HepG2 (cell line): ENCODE measurements around the gene RGS19. TPM values are rescaled to one million over a fixed set of nuclear protein-coding genes. Genes with fewer than 3 reads are reported as not detected.

Experiments used
- ARNTL ChIP-seq: sonication (generic); formaldehyde crosslinking; IDR thresholded peaks from 2 replicates; pipeline ENCODE4 v1.4.0; 2020; ENCODE audit warnings: mild to moderate bottlenecking, missing genetic modification reagents
- ATF7-NPFF ChIP-seq: sonication (generic); formaldehyde crosslinking; IDR thresholded peaks from 2 replicates; pipeline ENCODE4 v1.8.1; 2023; ENCODE audit warnings: mild to moderate bottlenecking, low read depth, missing genetic modification reagents, moderate library complexity
- FOXA3 ChIP-seq: IDR thresholded peaks from 2 replicates; pipeline ENCODE4 v1.6.1; 2016; ENCODE audit warnings: missing genetic modification reagents, missing compliant biosample characterization
- KLF11 ChIP-seq: IDR thresholded peaks from 2 replicates; pipeline ENCODE4 v1.6.1; 2016; ENCODE audit warnings: missing compliant biosample characterization
- KLF13 ChIP-seq: sonication (generic); formaldehyde crosslinking; IDR thresholded peaks from 2 replicates; pipeline ENCODE4 v1.4.0; 2020; ENCODE audit warnings: mild to moderate bottlenecking, missing genetic modification reagents
- MIER3 ChIP-seq: IDR thresholded peaks from 2 replicates; pipeline ENCODE4 v1.6.1; 2016; ENCODE audit warnings: missing compliant biosample characterization, borderline replicate concordance
- PITX1 ChIP-seq: sonication (generic); formaldehyde crosslinking; IDR thresholded peaks from 2 replicates; pipeline ENCODE4 v1.5.1; 2020; ENCODE audit warnings: mild to moderate bottlenecking, missing genetic modification reagents
- SALL1 ChIP-seq: sonication (generic); formaldehyde crosslinking; IDR thresholded peaks from 2 replicates; pipeline ENCODE4 v1.8.0; 2022; ENCODE audit warnings: mild to moderate bottlenecking, missing genetic modification reagents
- TBP ChIP-seq: sonication (generic); formaldehyde crosslinking; IDR thresholded peaks from 2 replicates; pipeline ENCODE4 v1.5.0; 2020; ENCODE audit warnings: missing genetic modification reagents
- ZNF224 ChIP-seq: sonication (generic); formaldehyde crosslinking; IDR thresholded peaks from 2 replicates; pipeline ENCODE4 v1.5.0; 2020; ENCODE audit warnings: mild to moderate bottlenecking, missing genetic modification reagents
- ZNF331 ChIP-seq: sonication (generic); formaldehyde crosslinking; IDR thresholded peaks from 2 replicates; pipeline ENCODE4 v1.4.0; 2020; ENCODE audit warnings: missing genetic modification reagents
- ZNF354B ChIP-seq: sonication (generic); formaldehyde crosslinking; IDR thresholded peaks from 2 replicates; pipeline ENCODE4 v1.8.0; 2022; ENCODE audit warnings: mild to moderate bottlenecking, missing genetic modification reagents
- ZNF468 ChIP-seq: sonication (generic); formaldehyde crosslinking; IDR thresholded peaks from 2 replicates; pipeline ENCODE4 v1.8.0; 2022; ENCODE audit warnings: mild to moderate bottlenecking, moderate library complexity, missing genetic modification reagents
- ZNF660 ChIP-seq: sonication (generic); formaldehyde crosslinking; IDR thresholded peaks from 2 replicates; pipeline ENCODE4 v1.5.1; 2020; ENCODE audit warnings: mild to moderate bottlenecking, low read depth, missing genetic modification reagents, borderline replicate concordance
- polyA plus RNA-seq, 8 experiments: library from polyadenylated mRNA; depleted of rRNA in 3 of 8; stranded (reverse) in 7 of 8; unstranded in 1 of 8; fragments of >200 nt; fragmentation: Illumina TruSeq in 4 of 8; extraction: Trizol in 4 of 8; gene quantifications; 2 replicates each; pipeline versions ENCODE4 v1.2.1 to v1.2.3, GENCODE V29; 2011 to 2016; ENCODE audit warnings: low read depth in 4 of 8, missing spikeins in 1 of 8, mixed read lengths in 1 of 8; ENCODE audit not compliant: insufficient read depth in 1 of 8
- total RNA-seq, 5 experiments: library from RNA; depleted of rRNA; stranded (reverse); fragments of >200 nt; fragmentation: Illumina TruSeq; extraction: Trizol; gene quantifications; 2 replicates each; pipeline ENCODE4 v1.2.3, GENCODE V29; 2016; ENCODE audit warnings: low read depth in 1 of 5
- TF ChIP-seq, protein P1 (sequence below): sonication (generic); formaldehyde crosslinking; IDR thresholded peaks from 2 replicates; pipeline ENCODE4 v1.8.1; 2023; ENCODE audit warnings: mild to moderate bottlenecking, moderate library complexity, missing genetic modification reagents
- TF ChIP-seq, protein P2 (sequence below): sonication (generic); formaldehyde crosslinking; IDR thresholded peaks from 2 replicates; pipeline ENCODE4 v1.4.0; 2020; ENCODE audit warnings: missing genetic modification reagents
- TF ChIP-seq, protein P3 (sequence below): sonication (generic); formaldehyde crosslinking; IDR thresholded peaks from 2 replicates; pipeline ENCODE4 v1.5.0; 2020; ENCODE audit warnings: missing genetic modification reagents
- TF ChIP-seq, protein P4 (sequence below): sonication (generic); formaldehyde crosslinking; IDR thresholded peaks from 2 replicates; pipeline ENCODE4 v1.5.0; 2020; ENCODE audit warnings: mild to moderate bottlenecking, missing genetic modification reagents
- TF ChIP-seq, protein P5 (sequence below): sonication (generic); formaldehyde crosslinking; IDR thresholded peaks from 2 replicates; pipeline ENCODE4 v1.8.0; 2022; ENCODE audit warnings: mild to moderate bottlenecking, missing genetic modification reagents, borderline replicate concordance
- TF ChIP-seq, protein P6 (sequence below): sonication (generic); formaldehyde crosslinking; conservative IDR thresholded peaks from 2 replicates; pipeline ENCODE4 v1.8.0; 2022; ENCODE audit warnings: low read depth, missing genetic modification reagents

Gene RGS19
- total and polyA plus RNA-seq, 2 of the 13 experiments (the other 11 are each of a cell fraction or from before 2014, with no cell fraction given), result 10.7 to 11.9 TPM

DNA sequence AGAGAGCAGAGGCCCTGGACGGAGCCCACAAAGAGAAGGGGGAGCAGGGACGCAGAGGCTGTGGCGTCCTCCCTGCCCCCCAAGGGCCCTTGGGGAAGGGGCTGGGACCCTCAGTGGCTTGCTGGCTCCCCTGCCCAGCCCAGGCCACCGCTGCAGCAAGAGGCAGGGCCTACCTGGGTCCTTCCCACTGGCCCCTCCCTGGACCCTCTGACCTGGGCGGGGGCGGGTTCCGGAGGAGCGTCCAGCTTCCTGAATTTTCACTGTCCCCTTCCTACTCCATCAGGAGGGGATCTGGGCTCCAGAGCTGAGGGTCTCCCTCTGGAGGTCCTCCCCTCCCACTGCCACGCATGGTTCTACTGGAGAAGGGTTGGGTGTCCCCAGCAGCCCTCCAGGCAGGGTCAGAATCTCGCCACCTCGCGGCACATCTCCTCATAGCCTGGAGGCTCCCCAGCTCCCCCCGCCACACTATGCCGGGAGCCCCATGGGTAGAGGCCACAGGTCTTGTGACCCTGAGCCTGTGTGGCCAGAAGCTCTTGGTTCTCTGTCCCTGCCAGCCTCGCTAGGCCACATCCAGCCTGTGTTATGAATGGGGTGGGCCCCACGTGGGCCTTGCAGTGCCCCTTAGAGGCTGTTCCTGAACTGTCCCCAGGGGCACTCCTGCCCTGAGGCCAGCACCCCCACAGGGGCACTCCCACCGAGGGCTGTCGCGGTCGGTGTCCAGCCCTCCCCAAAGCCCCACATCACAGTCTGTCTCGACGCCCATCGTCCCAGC is 28.9 kb downstream of the RGS19 start (continued):
- TF ChIP-seq, protein P1, sequence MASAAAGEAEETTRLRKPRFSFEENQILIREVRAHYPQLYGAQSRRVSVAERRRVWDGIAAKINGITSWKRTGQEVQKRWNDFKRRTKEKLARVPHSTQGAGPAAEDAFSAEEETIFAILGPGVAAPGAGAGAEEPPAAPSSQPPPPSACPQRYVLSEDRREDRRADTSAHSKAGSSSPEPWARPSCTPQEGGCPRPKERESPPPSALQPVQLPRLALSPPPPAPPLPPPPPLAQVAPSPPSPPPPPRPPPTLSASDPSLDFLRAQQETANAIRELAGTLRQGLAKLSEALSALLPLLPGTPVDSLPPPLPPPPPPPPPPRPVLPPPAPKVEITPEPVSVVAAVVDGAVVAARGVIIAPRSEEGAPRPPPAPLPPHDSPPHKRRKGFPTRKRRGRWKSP (CRISPR knock-in tag), result peak; percentile 67; the same call in 1 of the 2 replicates
- TF ChIP-seq ZNF660 (CRISPR knock-in tag), result no peak
- no peak; the same call in none of the 2 replicates for TF ChIP-seq SALL1 (CRISPR knock-in tag)
- TF ChIP-seq ZNF354B, result peak; percentile 97; the same call in 1 of the 2 replicates
- peak; percentile 84; the same call in 1 of the 2 replicates for TF ChIP-seq KLF11 (CRISPR knock-in tag)
- TF ChIP-seq PITX1 (CRISPR knock-in tag), result peak; percentile 75
- TF ChIP-seq TBP (CRISPR knock-in tag), result no peak
- peak; percentile 27; the same call in 1 of the 2 replicates for TF ChIP-seq ZNF224 (CRISPR knock-in tag)
- peak; percentile 56; the same call in 1 of the 2 replicates for TF ChIP-seq MIER3 (CRISPR knock-in tag)
- TF ChIP-seq, protein P2, sequence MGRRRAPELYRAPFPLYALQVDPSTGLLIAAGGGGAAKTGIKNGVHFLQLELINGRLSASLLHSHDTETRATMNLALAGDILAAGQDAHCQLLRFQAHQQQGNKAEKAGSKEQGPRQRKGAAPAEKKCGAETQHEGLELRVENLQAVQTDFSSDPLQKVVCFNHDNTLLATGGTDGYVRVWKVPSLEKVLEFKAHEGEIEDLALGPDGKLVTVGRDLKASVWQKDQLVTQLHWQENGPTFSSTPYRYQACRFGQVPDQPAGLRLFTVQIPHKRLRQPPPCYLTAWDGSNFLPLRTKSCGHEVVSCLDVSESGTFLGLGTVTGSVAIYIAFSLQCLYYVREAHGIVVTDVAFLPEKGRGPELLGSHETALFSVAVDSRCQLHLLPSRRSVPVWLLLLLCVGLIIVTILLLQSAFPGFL (CRISPR knock-in tag), result no peak
- no peak; the same call in 1 of the 2 replicates for TF ChIP-seq ARNTL
- peak; percentile 39; the same call in 1 of the 2 replicates for TF ChIP-seq ZNF331 (CRISPR knock-in tag)
- TF ChIP-seq ATF7-NPFF (CRISPR knock-in tag), result no peak
- 0 out of 2 replicates have a peak, but pooled peaks have one; percentile 77 for TF ChIP-seq ZNF468 (CRISPR knock-in tag)
- no peak for TF ChIP-seq KLF13 (CRISPR knock-in tag)
- TF ChIP-seq, protein P3, sequence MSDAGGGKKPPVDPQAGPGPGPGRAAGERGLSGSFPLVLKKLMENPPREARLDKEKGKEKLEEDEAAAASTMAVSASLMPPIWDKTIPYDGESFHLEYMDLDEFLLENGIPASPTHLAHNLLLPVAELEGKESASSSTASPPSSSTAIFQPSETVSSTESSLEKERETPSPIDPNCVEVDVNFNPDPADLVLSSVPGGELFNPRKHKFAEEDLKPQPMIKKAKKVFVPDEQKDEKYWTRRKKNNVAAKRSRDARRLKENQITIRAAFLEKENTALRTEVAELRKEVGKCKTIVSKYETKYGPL (CRISPR knock-in tag), result no peak
- TF ChIP-seq, protein P4, sequence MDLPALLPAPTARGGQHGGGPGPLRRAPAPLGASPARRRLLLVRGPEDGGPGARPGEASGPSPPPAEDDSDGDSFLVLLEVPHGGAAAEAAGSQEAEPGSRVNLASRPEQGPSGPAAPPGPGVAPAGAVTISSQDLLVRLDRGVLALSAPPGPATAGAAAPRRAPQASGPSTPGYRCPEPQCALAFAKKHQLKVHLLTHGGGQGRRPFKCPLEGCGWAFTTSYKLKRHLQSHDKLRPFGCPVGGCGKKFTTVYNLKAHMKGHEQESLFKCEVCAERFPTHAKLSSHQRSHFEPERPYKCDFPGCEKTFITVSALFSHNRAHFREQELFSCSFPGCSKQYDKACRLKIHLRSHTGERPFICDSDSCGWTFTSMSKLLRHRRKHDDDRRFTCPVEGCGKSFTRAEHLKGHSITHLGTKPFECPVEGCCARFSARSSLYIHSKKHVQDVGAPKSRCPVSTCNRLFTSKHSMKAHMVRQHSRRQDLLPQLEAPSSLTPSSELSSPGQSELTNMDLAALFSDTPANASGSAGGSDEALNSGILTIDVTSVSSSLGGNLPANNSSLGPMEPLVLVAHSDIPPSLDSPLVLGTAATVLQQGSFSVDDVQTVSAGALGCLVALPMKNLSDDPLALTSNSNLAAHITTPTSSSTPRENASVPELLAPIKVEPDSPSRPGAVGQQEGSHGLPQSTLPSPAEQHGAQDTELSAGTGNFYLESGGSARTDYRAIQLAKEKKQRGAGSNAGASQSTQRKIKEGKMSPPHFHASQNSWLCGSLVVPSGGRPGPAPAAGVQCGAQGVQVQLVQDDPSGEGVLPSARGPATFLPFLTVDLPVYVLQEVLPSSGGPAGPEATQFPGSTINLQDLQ (CRISPR knock-in tag), result no peak
- peak; percentile 22; the same call in 1 of the 2 replicates for TF ChIP-seq FOXA3
- TF ChIP-seq, protein P5, sequence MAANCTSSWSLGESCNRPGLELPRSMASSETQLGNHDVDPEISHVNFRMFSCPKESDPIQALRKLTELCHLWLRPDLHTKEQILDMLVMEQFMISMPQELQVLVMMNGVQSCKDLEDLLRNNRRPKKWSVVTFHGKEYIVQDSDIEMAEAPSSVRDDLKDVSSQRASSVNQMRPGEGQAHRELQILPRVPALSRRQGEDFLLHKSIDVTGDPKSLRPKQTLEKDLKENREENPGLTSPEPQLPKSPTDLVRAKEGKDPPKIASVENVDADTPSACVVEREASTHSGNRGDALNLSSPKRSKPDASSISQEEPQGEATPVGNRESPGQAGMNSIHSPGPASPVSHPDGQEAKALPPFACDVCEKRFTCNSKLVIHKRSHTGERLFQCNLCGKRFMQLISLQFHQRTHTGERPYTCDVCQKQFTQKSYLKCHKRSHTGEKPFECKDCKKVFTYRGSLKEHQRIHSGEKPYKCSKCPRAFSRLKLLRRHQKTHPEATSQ, result peak; percentile 94; the same call in 1 of the 2 replicates
- TF ChIP-seq, protein P6, sequence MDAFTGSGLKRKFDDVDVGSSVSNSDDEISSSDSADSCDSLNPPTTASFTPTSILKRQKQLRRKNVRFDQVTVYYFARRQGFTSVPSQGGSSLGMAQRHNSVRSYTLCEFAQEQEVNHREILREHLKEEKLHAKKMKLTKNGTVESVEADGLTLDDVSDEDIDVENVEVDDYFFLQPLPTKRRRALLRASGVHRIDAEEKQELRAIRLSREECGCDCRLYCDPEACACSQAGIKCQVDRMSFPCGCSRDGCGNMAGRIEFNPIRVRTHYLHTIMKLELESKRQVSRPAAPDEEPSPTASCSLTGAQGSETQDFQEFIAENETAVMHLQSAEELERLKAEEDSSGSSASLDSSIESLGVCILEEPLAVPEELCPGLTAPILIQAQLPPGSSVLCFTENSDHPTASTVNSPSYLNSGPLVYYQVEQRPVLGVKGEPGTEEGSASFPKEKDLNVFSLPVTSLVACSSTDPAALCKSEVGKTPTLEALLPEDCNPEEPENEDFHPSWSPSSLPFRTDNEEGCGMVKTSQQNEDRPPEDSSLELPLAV (CRISPR knock-in tag), result no peak
